HFFc6 (cell line): Measurements from ENCODE around the gene MARK3. TPM values are rescaled to one million over a fixed set of nuclear protein-coding genes. Genes with fewer than 3 reads are reported as not detected.

Experiments
- DNase-seq: peaks from one replicate; pipeline ENCODE4 v3.0.0-alpha.2; 2018
- H3K27ac Mint-ChIP-seq: 2 replicates; pipeline ENCODE4 v1.8.0; 2020; ENCODE audit warnings: mild to moderate bottlenecking, mixed read lengths
- H3K27me3 Mint-ChIP-seq: 2 replicates; pipeline ENCODE4 v1.8.0; 2021; ENCODE audit warnings: mild to moderate bottlenecking, moderate library complexity, mixed read lengths; ENCODE audit not compliant: insufficient read depth
- H3K36me3 Mint-ChIP-seq: 2 replicates; pipeline ENCODE4 v1.8.0; 2021; ENCODE audit warnings: low read depth, mixed read lengths
- H3K4me1 Mint-ChIP-seq: 2 replicates; pipeline ENCODE4 v1.8.0; 2020; ENCODE audit warnings: low read depth, mixed read lengths
- H3K4me3 Mint-ChIP-seq: 2 replicates; pipeline ENCODE4 v1.8.0; 2020; ENCODE audit warnings: mild to moderate bottlenecking, moderate library complexity, mixed read lengths
- H3K9me3 Mint-ChIP-seq: 2 replicates; pipeline ENCODE4 v1.8.0; 2020; ENCODE audit warnings: mild to moderate bottlenecking, mixed read lengths
- CTCF ChIP-seq: fragments of 200-600 bp; sonication (generic); IDR thresholded peaks from 2 replicates; pipeline ENCODE4 v1.5.0; 2021; ENCODE audit warnings: antibody characterized with exemption, mild to moderate bottlenecking
- total RNA-seq, 6 experiments: library from RNA; stranded (reverse); fragmentation: NEBNext Ultra II Directional; extraction: Animal tissue kit (Norgen Biotek cat#: 25700); gene quantifications; 2 replicates in 1 of 6; 3 replicates in 5 of 6; pipeline ENCODE4 v1.2.3, GENCODE V29; 2021

MARK3 gene
- total RNA-seq, 6 experiments from 2014 or later = 57.4 to 71.8 (median 65.7) TPM

- H3K4me3 Mint-ChIP-seq = peak overlapping the region; percentile 71
- DNase-seq = peak; percentile 62
- H3K27ac Mint-ChIP-seq = peak overlapping the region; percentile 80
- H3K27me3 Mint-ChIP-seq = no peaks in the 10 kb centered on the region
- no peaks in the 10 kb centered on the region for H3K9me3 Mint-ChIP-seq
- H3K36me3 Mint-ChIP-seq = peaks cover 40% of the 10 kb centered on the region
- no peak for TF ChIP-seq CTCF
- peaks cover 68% of the 10 kb centered on the region for H3K4me1 Mint-ChIP-seq
These were observed 33.2 kb downstream of the MARK3 start for GRCh38 chr14:103418481-103418818.

DNA sequence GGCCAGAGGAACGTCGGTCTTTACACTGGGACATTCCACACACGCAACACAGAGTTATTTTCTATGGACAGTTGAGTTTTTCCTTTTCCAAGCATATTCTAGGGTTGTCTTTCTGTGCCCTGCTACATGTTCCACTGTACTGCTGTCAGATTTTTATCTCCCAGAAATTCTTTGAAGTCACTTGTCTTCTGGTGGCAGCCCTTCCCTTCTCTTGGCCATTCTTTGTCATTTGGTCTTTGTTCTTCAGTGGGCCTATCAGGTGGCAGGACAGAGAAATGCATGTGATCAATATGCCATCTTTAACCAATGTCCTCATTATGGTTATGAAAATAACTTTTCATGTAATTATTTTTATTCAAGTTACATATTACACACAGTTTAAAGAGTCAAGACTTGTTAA, 36.3 kb downstream of the MARK3 start:
- Mint-ChIP-seq H3K27ac (no peak overlapping the region), H3K4me1 (peaks cover 67% of the 10 kb centered on the region), H3K9me3 (no peaks in the 10 kb centered on the region), H3K4me3 (no peak overlapping the region), H3K36me3 (peaks cover 28% of the 10 kb centered on the region), H3K27me3 (no peaks in the 10 kb centered on the region)
- no peak for TF ChIP-seq CTCF
- no peak for DNase-seq

DNA sequence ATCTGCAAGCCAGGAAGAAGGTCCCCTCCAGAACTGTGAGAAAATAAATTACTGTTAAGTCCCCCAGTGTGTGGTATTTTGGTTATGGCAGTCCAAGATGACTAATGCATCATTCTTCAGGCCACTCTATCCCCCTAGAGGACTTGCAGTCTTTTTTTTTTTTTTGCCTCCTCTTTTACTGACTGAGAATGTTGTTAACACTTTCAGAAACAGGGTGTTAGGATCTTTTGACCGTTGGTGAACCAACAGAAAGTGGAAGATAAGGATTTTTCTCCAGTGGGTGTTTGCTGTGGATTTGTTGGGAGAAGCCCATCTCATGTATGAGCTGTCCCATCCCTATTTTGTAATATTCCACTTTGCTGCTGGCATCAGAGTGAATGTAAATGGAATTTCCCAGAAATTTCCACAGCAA, 37.8 kb downstream of the MARK3 start:
- H3K27ac Mint-ChIP-seq = peak overlapping the region; percentile 68
- H3K9me3 Mint-ChIP-seq = no peaks in the 10 kb centered on the region
- H3K4me1 Mint-ChIP-seq = peaks cover 63% of the 10 kb centered on the region
- peak overlapping the region; percentile 53; the same call in 1 of the 2 replicates for H3K4me3 Mint-ChIP-seq
- peak; percentile 33 for DNase-seq
- peaks cover 26% of the 10 kb centered on the region for H3K36me3 Mint-ChIP-seq
- no peaks in the 10 kb centered on the region for H3K27me3 Mint-ChIP-seq
- TF ChIP-seq CTCF = peak; percentile 21; the same call in 1 of the 2 replicates

DNA sequence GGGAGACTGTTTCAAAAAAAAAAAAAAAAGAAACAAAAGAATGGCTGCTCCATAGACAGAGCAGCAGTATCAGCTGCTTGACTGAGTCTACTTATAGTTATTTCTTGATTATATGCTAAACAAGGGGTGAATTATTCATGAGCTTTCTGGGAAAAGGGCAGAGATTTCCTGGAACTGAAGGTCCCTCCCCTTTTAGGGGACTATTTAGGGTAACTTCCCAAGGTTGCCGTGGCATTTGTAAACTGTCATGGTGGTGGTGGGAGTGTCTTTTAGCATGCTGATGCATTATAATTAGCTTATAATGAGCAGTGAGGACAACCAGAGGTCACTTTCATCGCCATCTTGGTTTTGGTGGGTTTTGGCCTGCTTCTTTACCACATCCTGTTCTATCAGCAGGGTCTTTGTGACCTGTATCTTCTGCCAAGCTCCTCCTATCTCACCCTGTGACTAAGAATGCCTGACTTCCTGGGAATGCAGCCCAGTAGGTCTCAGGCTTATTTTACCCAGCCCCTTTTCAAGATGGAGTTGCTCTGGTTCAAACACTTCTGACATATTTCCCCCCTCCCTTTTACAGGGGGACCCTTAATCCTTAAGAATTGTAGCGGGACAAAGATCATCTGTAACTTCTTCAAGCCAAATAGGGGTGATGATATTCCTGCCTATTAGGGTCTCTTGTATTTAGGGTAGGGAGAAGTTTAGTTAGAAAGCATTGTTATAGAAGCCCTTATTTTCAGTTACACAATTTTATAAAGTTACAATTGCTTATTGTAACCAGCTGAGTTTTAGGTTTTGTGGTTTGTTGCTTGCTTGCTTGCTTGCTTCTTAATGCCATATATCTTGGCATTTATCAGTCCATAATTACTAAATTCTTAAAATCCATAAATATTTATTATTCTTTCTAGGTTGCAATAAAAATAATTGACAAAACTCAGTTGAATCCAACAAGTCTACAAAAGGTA, 42.5 kb downstream of the MARK3 start:
- peak; percentile 70 for DNase-seq
- H3K9me3 Mint-ChIP-seq = no peaks in the 10 kb centered on the region
- H3K27me3 Mint-ChIP-seq = no peaks in the 10 kb centered on the region
- peaks cover 48% of the 10 kb centered on the region for H3K4me1 Mint-ChIP-seq
- peaks cover 21% of the 10 kb centered on the region for H3K36me3 Mint-ChIP-seq
- TF ChIP-seq CTCF = no peak
- peak overlapping the region; percentile 80 for H3K27ac Mint-ChIP-seq
- no peak overlapping the region for H3K4me3 Mint-ChIP-seq

DNA sequence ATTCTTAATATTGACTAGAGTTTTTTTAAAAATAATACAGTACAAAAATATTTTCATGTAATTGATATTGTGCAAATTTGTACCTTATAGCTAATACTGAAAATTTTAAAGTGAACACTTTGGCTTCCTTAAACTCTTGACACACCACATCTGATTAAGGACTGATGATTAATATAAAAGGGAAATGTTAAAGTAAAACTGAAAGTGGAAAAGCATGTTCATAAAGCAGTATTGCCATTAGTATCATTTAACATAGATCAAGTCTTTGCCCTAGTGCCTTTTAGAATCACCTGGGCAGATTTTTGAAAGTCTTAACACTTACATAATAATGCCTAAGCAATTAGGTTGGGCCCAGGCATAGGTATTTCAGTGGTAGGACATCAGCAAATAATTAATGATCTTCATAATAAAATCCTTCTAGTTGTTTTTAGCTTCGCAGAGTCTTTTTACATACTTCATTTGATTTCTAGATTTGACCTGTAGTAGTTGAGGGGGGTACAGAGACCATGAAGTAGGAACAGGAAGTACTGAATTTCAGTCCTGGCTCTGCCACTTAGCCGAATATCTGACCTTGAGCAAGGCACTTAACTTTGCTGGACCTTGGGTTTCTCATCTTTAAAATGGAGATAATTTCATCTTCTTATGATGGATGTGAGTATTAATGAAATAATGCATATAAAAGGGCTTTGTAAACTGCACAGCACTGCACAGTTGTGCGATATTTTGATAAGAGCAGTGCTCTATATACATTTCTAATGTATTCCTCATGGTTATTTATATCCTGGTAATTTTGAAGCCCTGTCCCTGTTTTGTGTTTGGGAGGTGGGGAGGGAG, 43.7 kb downstream of the MARK3 start:
- H3K27me3 Mint-ChIP-seq = no peaks in the 10 kb centered on the region
- H3K27ac Mint-ChIP-seq = peak overlapping the region; percentile 43; the same call in 1 of the 2 replicates
- peaks cover 24% of the 10 kb centered on the region for H3K36me3 Mint-ChIP-seq
- H3K9me3 Mint-ChIP-seq = no peaks in the 10 kb centered on the region
- H3K4me3 Mint-ChIP-seq = no peak overlapping the region
- no peak for TF ChIP-seq CTCF
- H3K4me1 Mint-ChIP-seq = peaks cover 37% of the 10 kb centered on the region
- DNase-seq = no peak
